IMR-90 (cell line): ENCODE results near the gene CAPN10. TPM values are rescaled to one million over a fixed set of nuclear protein-coding genes. Genes with fewer than 3 reads are reported as not detected.

ENCODE experiments used
- ATAC-seq: fragments of 200-7000 bp; cut with Tn5 transposase; 2 replicates; pipeline ENCODE4 v1.9.1; 2020; ENCODE audit warnings: low read depth, mild to moderate bottlenecking, moderate library complexity
- BruUV-seq: library from RNA; stranded (reverse); fragments of 400-500 nt; replicated peaks from 2 replicates; lab custom pipeline; 2021; lab: Mats Ljungman, UMichigan
- CTCF ChIA-PET: fragments of 300-600 bp; formaldehyde crosslinking; extraction: SDS; loops from one replicate; lab custom pipeline; 2021; ENCODE audit warnings: antibody characterized with exemption; lab: Yijun Ruan, JAX
- POLR2A ChIA-PET: fragments of 300-600 bp; sonication (Branson Sonifier 250); formaldehyde crosslinking; loops from one replicate; lab custom pipeline; 2022; ENCODE audit warnings: antibody characterized with exemption; ENCODE audit not compliant: unreplicated experiment; lab: Charles Lee
- DNase-seq: peaks from one replicate; pipeline ENCODE4 v3.0.0; 2013
- H2AFZ ChIP-seq: replicated peaks from 2 replicates; pipeline ENCODE3; 2013; ENCODE audit warnings: low read length, mild to moderate bottlenecking; ENCODE audit not compliant: poor library complexity
- H2AK5ac ChIP-seq: 2 replicates; pipeline ENCODE4 v1.6.1; 2013; ENCODE audit warnings: low read depth, low read length, inconsistent platforms
- H2AK9ac ChIP-seq: replicated peaks from 2 replicates; pipeline ENCODE3; 2013; ENCODE audit warnings: mild to moderate bottlenecking, low read depth, low read length, moderate library complexity; ENCODE audit not compliant: poor library complexity
- H2BK120ac ChIP-seq: 2 replicates; pipeline ENCODE4 v1.6.1; 2013; ENCODE audit warnings: low read depth, low read length, inconsistent platforms
- H2BK15ac ChIP-seq: 3 replicates; pipeline ENCODE4 v1.6.1; 2013; ENCODE audit warnings: low read depth, low read length, inconsistent platforms
- H2BK20ac ChIP-seq: 2 replicates; pipeline ENCODE4 v1.6.1; 2013; ENCODE audit warnings: low read depth, mild to moderate bottlenecking, inconsistent platforms, low read length, moderate library complexity
- H2BK5ac ChIP-seq: 2 replicates; pipeline ENCODE4 v1.6.1; 2013; ENCODE audit warnings: mild to moderate bottlenecking, low read depth, low read length, inconsistent platforms; ENCODE audit not compliant: poor library complexity, severe bottlenecking
- H3K14ac ChIP-seq: replicated peaks from 2 replicates; pipeline ENCODE4 v1.6.1; 2013; ENCODE audit warnings: low read depth, low read length, inconsistent platforms
- H3K18ac ChIP-seq: 2 replicates; pipeline ENCODE4 v1.6.1; 2013; ENCODE audit warnings: low read depth, low read length, control low read depth
- H3K23ac ChIP-seq: 2 replicates; pipeline ENCODE4 v1.6.1; 2013; ENCODE audit warnings: low read depth, low read length, inconsistent platforms
- H3K27ac ChIP-seq: 2 replicates; pipeline ENCODE4 v1.5.1; 2013; ENCODE audit warnings: mild to moderate bottlenecking, control low read depth, low read length; ENCODE audit not compliant: insufficient read depth
- H3K27me3 ChIP-seq: 2 replicates; pipeline ENCODE4 v1.6.1; 2013; ENCODE audit warnings: low read length; ENCODE audit not compliant: control insufficient read depth, insufficient read depth
- H3K36me3 ChIP-seq: 2 replicates; pipeline ENCODE4 v1.6.1; 2013; ENCODE audit warnings: low read length, mixed read lengths; ENCODE audit not compliant: control insufficient read depth, insufficient read depth
- H3K4ac ChIP-seq: 2 replicates; pipeline ENCODE4 v1.6.1; 2013; ENCODE audit warnings: low read depth, low read length, inconsistent platforms
- H3K4me1 ChIP-seq: 2 replicates; pipeline ENCODE4 v1.6.1; 2013; ENCODE audit warnings: low read length, mixed read lengths; ENCODE audit not compliant: control insufficient read depth, insufficient read depth
- H3K4me2 ChIP-seq: 2 replicates; pipeline ENCODE4 v1.6.1; 2013; ENCODE audit warnings: low read depth, mild to moderate bottlenecking, control low read depth, low read length, moderate library complexity
- H3K4me3 ChIP-seq: 2 replicates; pipeline ENCODE4 v1.5.1; 2013; ENCODE audit warnings: low read depth, mild to moderate bottlenecking, control low read depth, low read length, moderate library complexity; ENCODE audit not compliant: insufficient read depth
- H3K56ac ChIP-seq: 2 replicates; pipeline ENCODE4 v1.6.1; 2013; ENCODE audit warnings: low read length, inconsistent platforms; ENCODE audit not compliant: insufficient read depth; ENCODE audit errors: extremely low read depth
- H3K79me1 ChIP-seq, 2 experiments: 2 replicates each; pipeline ENCODE4 v1.6.1; 2013; ENCODE audit warnings: low read length in 2 of 2, inconsistent platforms in 1 of 2, low read depth in 1 of 2
- H3K9ac ChIP-seq: 2 replicates; pipeline ENCODE4 v1.6.1; 2013; ENCODE audit warnings: low read depth, low read length, control low read depth
- H3K9me1 ChIP-seq: 2 replicates; pipeline ENCODE4 v1.6.1; 2013; ENCODE audit warnings: low read length, inconsistent platforms; ENCODE audit not compliant: insufficient read depth
- H3K9me3 ChIP-seq: 2 replicates; pipeline ENCODE4 v1.6.1; 2013; ENCODE audit warnings: low read length; ENCODE audit not compliant: control insufficient read depth, insufficient read depth
- H4K20me1 ChIP-seq: 2 replicates; pipeline ENCODE4 v1.6.1; 2013; ENCODE audit warnings: low read length, inconsistent platforms; ENCODE audit not compliant: insufficient read depth
- H4K5ac ChIP-seq: 2 replicates; pipeline ENCODE4 v1.6.1; 2013; ENCODE audit warnings: mild to moderate bottlenecking, low read depth, low read length, control low read depth
- H4K8ac ChIP-seq, 2 experiments: 2 replicates each; pipeline ENCODE4 v1.6.1; 2013; ENCODE audit warnings: low read depth in 2 of 2, low read length in 2 of 2, control low read depth in 1 of 2, inconsistent platforms in 1 of 2
- H4K91ac ChIP-seq: 2 replicates; pipeline ENCODE4 v1.6.1; 2013; ENCODE audit warnings: low read depth, low read length, inconsistent platforms; ENCODE audit not compliant: insufficient read depth
- CHD1 ChIP-seq: IDR thresholded peaks from 2 replicates; pipeline ENCODE4 v1.6.1; 2012; ENCODE audit warnings: low read depth, low read length, improper control_type of control experiment
- FOS ChIP-seq: fragments of 150-350 bp; IDR thresholded peaks from 2 replicates; pipeline ENCODE4 v1.6.1; 2016; ENCODE audit warnings: low read depth, low read length
- MAFK ChIP-seq: IDR thresholded peaks from 2 replicates; pipeline ENCODE4 v1.6.1; 2012; ENCODE audit warnings: low read depth, low read length, improper control_type of control experiment
- MXI1 ChIP-seq: IDR thresholded peaks from 2 replicates; pipeline ENCODE4 v1.6.1; 2012; ENCODE audit warnings: low read depth, mild to moderate bottlenecking, low read length, moderate library complexity, borderline replicate concordance
- POLR2A ChIP-seq: IDR thresholded peaks from 2 replicates; pipeline ENCODE4 v1.6.1; 2012; ENCODE audit warnings: mild to moderate bottlenecking, low read depth, low read length
- RFX5 ChIP-seq: IDR thresholded peaks from 2 replicates; pipeline ENCODE4 v1.8.0; 2012; ENCODE audit warnings: low read depth, mild to moderate bottlenecking, low read length, moderate library complexity
- WGBS, 2 experiments: methylation state at CpG; one replicate each; pipeline versions ENCODE4 v1.1.5 to v1.1.7; 2013; ENCODE audit warnings: missing lambda C conversion rate in 2 of 2; ENCODE audit not compliant: insufficient read length in 1 of 2; ENCODE audit errors: extremely low coverage in 2 of 2; 5-methylcytosine and 5-hydroxymethylcytosine counted together
- dilution Hi-C: fragments of 300-500 bp; cut with HindIII; formaldehyde crosslinking; loops from one replicate; pipeline ENCODE4 v1.14.3; 2018; ENCODE audit warnings: low sequenced_read_pairs; ENCODE audit not compliant: unreplicated experiment
- in situ Hi-C: fragments of 300-500 bp; cut with MboI; formaldehyde crosslinking; loops from 3 replicates; pipeline ENCODE4 v1.14.3; 2019; ENCODE audit warnings: low sequenced_read_pairs, inconsistent platforms, mixed read lengths
- intact Hi-C: fragments of 100-400 bp; cut with micrococcal nuclease; formaldehyde crosslinking; loops from 2 replicates; pipeline ENCODE4 v1.10.0; 2022
- polyA plus RNA-seq, 3 experiments: library from polyadenylated mRNA; depleted of rRNA; stranded (reverse); fragments of >200 nt; gene quantifications; 2 replicates each; pipeline ENCODE4 v1.2.3, GENCODE V29; 2012; ENCODE audit warnings: low replicate concordance in 1 of 3
- total RNA-seq: library from RNA; depleted of rRNA; stranded (reverse); fragments of >200 nt; gene quantifications from 2 replicates; pipeline ENCODE4 v1.2.3, GENCODE V29; 2012

CAPN10 gene
- total and polyA plus RNA-seq, 2 of the 4 experiments (the other 2 are of a cell fraction) = 6.3 to 20.9 TPM

DNA sequence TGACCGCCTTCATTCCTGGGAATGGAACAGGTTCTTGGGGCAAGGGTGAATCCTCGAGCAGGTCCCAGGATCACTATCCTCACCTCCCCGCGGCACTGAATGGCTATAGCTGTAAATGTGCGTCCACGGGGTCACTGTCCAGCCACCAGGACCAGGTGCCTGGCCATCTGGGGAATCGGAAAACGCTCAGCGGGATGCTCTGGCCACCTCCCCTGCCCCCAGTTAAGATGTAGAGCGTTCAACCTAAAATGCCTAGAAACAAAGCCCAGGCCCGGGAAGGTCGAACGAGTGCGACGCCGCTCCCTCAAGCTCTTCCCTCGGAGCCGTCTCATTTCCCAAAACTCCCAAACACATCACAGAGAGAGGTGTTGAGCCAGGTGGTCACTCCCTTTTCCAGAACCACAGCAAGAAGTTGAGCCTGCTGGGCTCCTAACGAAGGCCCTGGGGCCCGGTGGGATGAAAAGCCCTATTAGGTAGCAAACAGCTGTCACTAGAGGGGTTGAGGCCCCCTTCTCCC lies 795 bp upstream of the CAPN10 start:
- Histone ChIP-seq H3K4me3 (peak overlapping the region; percentile 81), H3K56ac (peak overlapping the region; percentile 81), H3K79me1 (peaks cover 26 to 73% of the 10 kb centered on the region in 2 experiments), H3K23ac (peak overlapping the region; percentile 67; the same call in 1 of the 2 replicates), H2AFZ (peak overlapping the region; percentile 98), H3K4me2 (peak overlapping the region; percentile 95), H2BK5ac (peak overlapping the region; percentile 22), H3K9me3 (peaks cover 2% of the 10 kb centered on the region; the same call in 1 of the 2 replicates), H3K4me1 (peaks cover 15% of the 10 kb centered on the region), H2BK20ac (no peak overlapping the region), H2AK5ac (peak overlapping the region; percentile 78), H4K5ac (peak overlapping the region; percentile 88), H2BK15ac (no peak overlapping the region), H4K91ac (peak overlapping the region; percentile 61), H3K9me1 (peaks cover 22% of the 10 kb centered on the region), H3K36me3 (peaks cover 10% of the 10 kb centered on the region), H3K27me3 (no peaks in the 10 kb centered on the region), H3K4ac (peak overlapping the region; percentile 68), H4K20me1 (peaks cover 15% of the 10 kb centered on the region), H3K14ac (peak overlapping the region; percentile 84), H2BK120ac (no peak overlapping the region), H3K18ac (0 out of 2 replicates have a peak overlapping the region, but pooled peaks have one; percentile 38), H4K8ac (peak overlapping the region; percentile 85 to 86), H2AK9ac (peak overlapping the region; percentile 93), H3K9ac (peak overlapping the region; percentile 90), H3K27ac (peak overlapping the region; percentile 79)
- dilution Hi-C loops (no loop called here), in situ Hi-C loops (no loop called here), intact Hi-C loops (no loop called here)
- BruUV-seq = TSS peak; percentile 60
- TF ChIP-seq FOS (no peak), MXI1 (no peak), MAFK (no peak), RFX5 (no peak), CHD1 (peak; percentile 76; the same call in 1 of the 2 replicates), POLR2A (no peak)
- POLR2A ChIA-PET = no interaction called here
- WGBS, 2 experiments = 19% methylated on average over 8 of the region's 20 CpGs; no CpG with 5 or more reads in 1 of the 2 experiments
- ATAC-seq = no peak
- CTCF ChIA-PET = interaction anchor here (1.2 kb wide), 1 partner anchor 19 kb away, joined by 4 read pairs; no protein-coding TSS in a partner anchor
- DNase-seq = no peak
